HEK293T (cell line): ENCODE data around the gene ATP13A5.

Experiments used
- CTCF ChIA-PET: fragments of 350-600 bp; formaldehyde crosslinking; extraction: SDS; loops from one replicate; lab custom pipeline; 2021; ENCODE audit warnings: antibody characterized with exemption, inconsistent platforms; lab: Yijun Ruan, JAX
- POLR2A ChIA-PET: fragments of 350-600 bp; formaldehyde crosslinking; extraction: SDS; loops from one replicate; lab custom pipeline; 2020; ENCODE audit warnings: antibody characterized with exemption, inconsistent platforms; lab: Yijun Ruan, JAX
- DNase-seq: peaks from one replicate; pipeline ENCODE4 v3.0.0; 2012; ENCODE audit warnings: mixed read lengths; ENCODE audit errors: extremely low spot score
- ARNT ChIP-seq: fragments of 450-650 bp; IDR thresholded peaks from 2 replicates; pipeline ENCODE4 v1.6.1; 2017; ENCODE audit warnings: mild to moderate bottlenecking
- BHLHE40 ChIP-seq: fragments of 450-650 bp; IDR thresholded peaks from 2 replicates; pipeline ENCODE4 v1.6.1; 2016; ENCODE audit warnings: mild to moderate bottlenecking, moderate library complexity, borderline replicate concordance
- CTBP1 ChIP-seq: fragments of 450-650 bp; IDR thresholded peaks from 2 replicates; pipeline ENCODE4 v1.6.1; 2016; ENCODE audit warnings: borderline replicate concordance
- ELF4 ChIP-seq: fragments of 450-650 bp; IDR thresholded peaks from 2 replicates; pipeline ENCODE4 v1.6.1; 2017; ENCODE audit warnings: antibody characterized with exemption
- FOXA1 ChIP-seq: fragments of 450-650 bp; IDR thresholded peaks from 2 replicates; pipeline ENCODE4 v1.6.1; 2016; ENCODE audit warnings: mild to moderate bottlenecking
- FOXK2 ChIP-seq: fragments of 450-650 bp; IDR thresholded peaks from 2 replicates; pipeline ENCODE4 v1.6.1; 2016; ENCODE audit warnings: mild to moderate bottlenecking
- FOXM1 ChIP-seq: fragments of 450-650 bp; IDR thresholded peaks from 2 replicates; pipeline ENCODE4 v1.6.1; 2017; ENCODE audit warnings: mild to moderate bottlenecking, borderline replicate concordance
- HDGF ChIP-seq: fragments of 450-650 bp; IDR thresholded peaks from 2 replicates; pipeline ENCODE4 v1.6.1; 2017; ENCODE audit warnings: antibody characterized with exemption, borderline replicate concordance
- L3MBTL2 ChIP-seq: fragments of 450-650 bp; conservative IDR thresholded peaks from 2 replicates; pipeline ENCODE4 v1.6.1; 2016; ENCODE audit warnings: mild to moderate bottlenecking
- LEF1 ChIP-seq: fragments of 450-650 bp; IDR thresholded peaks from 2 replicates; pipeline ENCODE4 v1.6.1; 2017; ENCODE audit warnings: mild to moderate bottlenecking, borderline replicate concordance
- NFRKB ChIP-seq: fragments of 450-650 bp; IDR thresholded peaks from 2 replicates; pipeline ENCODE4 v1.6.1; 2016; ENCODE audit warnings: mild to moderate bottlenecking, moderate library complexity
- SP1 ChIP-seq: fragments of 450-650 bp; IDR thresholded peaks from 2 replicates; pipeline ENCODE4 v1.6.1; 2017
- SUZ12 ChIP-seq: fragments of 450-650 bp; IDR thresholded peaks from 2 replicates; pipeline ENCODE4 v1.6.1; 2016; ENCODE audit warnings: mild to moderate bottlenecking
- TARDBP ChIP-seq: fragments of 450-650 bp; IDR thresholded peaks from 2 replicates; pipeline ENCODE4 v1.6.1; 2016
- ZNF384 ChIP-seq: fragments of 450-650 bp; IDR thresholded peaks from 2 replicates; pipeline ENCODE4 v1.6.1; 2016
- TF ChIP-seq, protein P1 (sequence below): fragments of 450-650 bp; IDR thresholded peaks from 2 replicates; pipeline ENCODE4 v1.6.1; 2016

ATP13A5 gene

DNA sequence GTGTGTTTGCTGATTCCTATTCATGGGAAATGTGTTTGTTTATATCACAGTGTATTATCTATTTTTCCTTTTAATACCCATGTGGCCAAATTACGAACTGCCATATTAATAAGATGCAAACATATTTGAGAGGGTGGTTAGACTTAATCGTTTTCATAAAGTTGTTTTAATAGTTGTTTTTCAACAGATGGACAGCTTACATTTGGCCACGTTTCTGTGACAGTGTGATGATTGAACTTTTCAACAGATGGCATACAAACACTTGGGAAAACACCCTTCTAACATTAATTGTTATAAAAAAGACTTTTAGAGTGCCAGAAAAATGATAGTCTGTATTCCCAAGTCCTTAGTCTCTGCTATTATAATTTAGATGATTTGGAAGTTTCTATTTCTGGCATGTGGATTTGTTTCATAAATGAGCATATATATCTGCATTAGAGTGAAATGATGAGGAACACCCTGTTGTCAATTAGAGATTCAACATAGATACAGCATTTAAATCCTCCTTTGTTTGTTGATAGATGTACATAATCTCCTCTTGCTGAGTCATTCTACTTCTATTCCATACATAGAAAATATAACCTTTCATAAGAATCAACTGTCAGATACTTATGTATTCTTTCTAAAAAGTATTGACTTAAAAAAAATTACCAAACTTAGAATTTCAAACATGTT, 124.4 kb downstream of the ATP13A5 start:
- POLR2A ChIA-PET: no interaction called here

DNA sequence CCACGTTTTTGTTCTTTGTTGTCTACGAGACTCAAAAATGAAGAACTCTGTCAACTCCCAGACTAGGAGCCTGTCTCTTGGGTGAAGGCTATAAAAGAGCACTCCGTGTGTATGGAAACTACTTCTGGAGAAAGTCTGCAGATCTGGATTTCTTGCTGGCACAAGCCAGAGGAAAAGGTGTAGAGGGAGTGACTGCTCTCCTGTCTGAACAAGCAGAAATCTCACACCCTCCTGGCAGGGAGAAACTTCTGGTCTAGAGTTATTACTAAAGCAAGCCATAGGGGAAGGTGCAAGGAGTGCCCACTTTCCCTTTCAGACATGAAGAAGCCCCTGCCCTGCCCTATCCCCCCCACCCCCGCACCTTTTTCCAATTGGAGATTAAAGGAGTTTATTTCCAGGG, 128.1 kb downstream of the ATP13A5 start:
- DNase-seq: no peak

More for the DNA sequence above, 124.4 kb downstream of the ATP13A5 start:
- DNase-seq: no peak
- CTCF ChIA-PET: no interaction called here
- TF ChIP-seq FOXA1 (no peak), BHLHE40 (no peak), SP1 (no peak), FOXK2 (no peak), ZNF384 (no peak), ELF4 (no peak), TARDBP (no peak), CTBP1 (no peak)

DNA sequence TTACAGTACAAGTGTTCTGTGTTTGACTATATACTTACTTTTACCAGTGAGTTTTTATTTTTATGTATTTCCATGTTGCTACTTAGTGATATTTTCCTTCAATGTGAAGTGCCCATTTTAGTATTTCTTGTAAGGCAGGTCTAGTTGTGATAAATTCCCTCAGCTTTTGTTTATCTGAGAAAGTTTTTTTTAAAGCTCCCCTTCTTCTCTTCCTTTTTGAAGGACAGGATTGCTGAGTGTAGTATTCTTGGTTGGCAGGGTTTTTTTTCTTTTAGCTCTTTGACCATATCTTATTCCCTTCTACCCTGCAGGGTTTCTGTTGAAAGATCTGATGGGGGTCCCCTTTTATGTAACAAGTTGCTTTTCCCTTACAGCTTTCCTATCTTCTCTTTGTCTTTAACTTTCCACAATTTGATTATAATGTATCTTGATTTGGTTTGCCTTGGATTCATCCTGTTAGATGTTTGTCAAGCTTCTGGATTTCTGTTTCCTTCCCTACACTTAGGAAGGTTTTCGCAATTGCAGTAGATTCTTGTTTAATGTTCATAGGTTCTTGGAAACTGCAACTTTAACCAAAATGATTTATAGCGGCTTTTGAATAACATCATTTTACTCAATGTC, 129.6 kb downstream of the ATP13A5 start:
- TF ChIP-seq CTBP1 (no peak), ZNF384 (0 out of 2 replicates have a peak, but pooled peaks have one; percentile 18)
- DNase-seq: no peak
- CTCF ChIA-PET: no interaction called here
- POLR2A ChIA-PET: no interaction called here

More for the DNA sequence above, 128.1 kb downstream of the ATP13A5 start:
- ChIA-PET POLR2A (no interaction called here), CTCF (no interaction called here)
- TF ChIP-seq, protein P1, sequence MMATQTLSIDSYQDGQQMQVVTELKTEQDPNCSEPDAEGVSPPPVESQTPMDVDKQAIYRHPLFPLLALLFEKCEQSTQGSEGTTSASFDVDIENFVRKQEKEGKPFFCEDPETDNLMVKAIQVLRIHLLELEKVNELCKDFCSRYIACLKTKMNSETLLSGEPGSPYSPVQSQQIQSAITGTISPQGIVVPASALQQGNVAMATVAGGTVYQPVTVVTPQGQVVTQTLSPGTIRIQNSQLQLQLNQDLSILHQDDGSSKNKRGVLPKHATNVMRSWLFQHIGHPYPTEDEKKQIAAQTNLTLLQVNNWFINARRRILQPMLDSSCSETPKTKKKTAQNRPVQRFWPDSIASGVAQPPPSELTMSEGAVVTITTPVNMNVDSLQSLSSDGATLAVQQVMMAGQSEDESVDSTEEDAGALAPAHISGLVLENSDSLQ: no peak
- no peak for TF ChIP-seq ZNF384
- no peak for TF ChIP-seq BHLHE40
- TF ChIP-seq FOXM1: no peak
- no peak for TF ChIP-seq CTBP1
- TF ChIP-seq ARNT: no peak
- TF ChIP-seq SP1: no peak
- no peak for TF ChIP-seq FOXK2
- TF ChIP-seq HDGF: no peak
- no peak for TF ChIP-seq LEF1

DNA sequence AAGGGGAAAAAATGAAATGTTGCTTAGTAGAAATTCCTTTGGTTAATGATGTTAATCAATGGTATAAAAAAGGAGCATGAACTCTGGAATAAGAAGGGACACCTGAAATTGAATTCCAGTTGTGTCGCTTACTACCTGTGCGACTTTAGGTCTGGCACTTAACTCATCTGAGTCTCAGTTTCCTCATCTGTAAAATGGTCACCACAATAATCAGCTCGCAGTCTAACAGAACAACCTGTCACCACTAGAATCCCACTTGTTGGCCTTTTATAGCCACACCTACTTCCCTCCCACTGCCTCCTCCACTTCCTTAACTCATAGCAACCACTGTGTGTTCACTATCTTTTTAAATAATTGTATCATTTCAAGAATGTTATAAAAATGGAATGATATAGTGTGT, 135.0 kb downstream of the ATP13A5 start:
- POLR2A ChIA-PET: no interaction called here
- no peak for DNase-seq
- TF ChIP-seq NFRKB (no peak), FOXM1 (no peak), ARNT (no peak), ZNF384 (no peak), SUZ12 (no peak), TARDBP (no peak)
- CTCF ChIA-PET: no interaction called here

DNA sequence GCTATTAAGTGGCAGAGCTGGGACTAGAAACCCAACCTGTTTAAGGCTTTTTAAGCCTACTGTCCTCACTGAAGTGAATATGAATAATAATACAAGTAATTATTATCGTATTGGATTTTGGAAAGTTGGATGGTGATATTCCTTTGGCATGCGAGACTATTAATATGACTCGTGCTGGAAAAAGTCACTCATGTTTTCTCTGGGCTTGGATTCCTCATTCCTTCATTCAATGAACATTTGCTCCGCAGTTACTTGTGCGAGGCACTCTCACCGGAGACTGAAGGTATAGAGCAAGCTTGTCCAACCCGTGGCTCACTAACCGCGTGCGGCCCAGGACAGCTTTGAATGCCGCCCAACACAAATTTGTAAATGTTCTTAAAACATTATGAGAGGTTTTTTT, 136.8 kb downstream of the ATP13A5 start:
- POLR2A ChIA-PET: no interaction called here
- CTCF ChIA-PET: no interaction called here
- TF ChIP-seq HDGF (no peak), BHLHE40 (no peak), FOXK2 (no peak), L3MBTL2 (no peak; the same call in 1 of the 2 replicates), LEF1 (no peak), NFRKB (no peak), FOXA1 (no peak), CTBP1 (no peak), ARNT (no peak), TARDBP (no peak), ELF4 (no peak), ZNF384 (no peak), SUZ12 (no peak), FOXM1 (no peak), SP1 (no peak)
- TF ChIP-seq, protein P1: no peak
- no peak for DNase-seq

DNA sequence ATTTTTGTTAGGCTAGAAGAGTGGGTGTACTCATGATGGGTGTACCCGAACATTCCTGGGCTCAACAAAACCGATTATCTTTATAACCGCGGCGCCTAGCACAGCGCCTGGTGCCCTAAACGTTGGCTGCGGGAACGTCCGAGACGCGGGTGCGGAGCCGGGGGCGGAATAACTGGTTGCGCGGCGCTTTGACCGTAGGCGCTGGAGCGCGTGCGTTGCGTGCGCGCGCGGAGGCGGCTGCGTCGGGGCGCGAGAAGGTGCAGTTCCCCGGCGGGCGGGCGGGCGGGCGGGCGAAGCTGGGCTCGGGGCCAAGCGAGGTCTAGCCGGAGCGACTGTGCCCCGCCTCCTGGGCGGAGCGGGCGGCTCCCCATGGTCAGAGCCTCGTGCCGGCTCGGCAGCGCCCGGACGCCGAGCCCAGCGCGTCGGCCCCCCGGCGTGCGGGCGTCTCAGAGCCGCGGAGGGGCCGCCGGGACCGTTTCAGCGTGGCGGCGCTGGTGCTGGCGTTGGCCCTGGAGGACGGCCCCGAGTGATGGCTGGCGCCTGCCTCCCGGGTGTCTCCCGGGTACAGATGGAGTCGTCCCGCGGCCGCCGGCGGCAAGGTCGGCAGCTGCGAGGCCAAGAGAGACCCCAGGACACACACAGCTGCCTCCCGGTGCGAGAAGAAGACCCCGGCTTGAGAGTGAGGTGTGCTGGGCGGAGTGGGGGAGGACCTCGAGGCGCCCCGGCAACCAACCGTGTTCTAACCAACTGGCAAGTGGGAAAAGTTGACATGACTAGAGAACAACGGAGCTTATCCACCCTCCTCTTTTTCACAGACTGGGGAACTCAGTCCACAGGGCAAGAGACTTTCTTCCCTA, 137.5 kb downstream of the ATP13A5 start, which contains the start of gene PLAAT1:
TSS of gene PLAAT1 (plus strand) at position 373 of the 857 bp plus-strand sequence. CDS start 14,429 bp downstream, outside the sequence.
- CTCF ChIA-PET: no interaction called here
- POLR2A ChIA-PET: no interaction called here
- DNase-seq: peak; percentile 84
- TF ChIP-seq NFRKB (no peak), L3MBTL2 (peak; percentile 79)

DNA sequence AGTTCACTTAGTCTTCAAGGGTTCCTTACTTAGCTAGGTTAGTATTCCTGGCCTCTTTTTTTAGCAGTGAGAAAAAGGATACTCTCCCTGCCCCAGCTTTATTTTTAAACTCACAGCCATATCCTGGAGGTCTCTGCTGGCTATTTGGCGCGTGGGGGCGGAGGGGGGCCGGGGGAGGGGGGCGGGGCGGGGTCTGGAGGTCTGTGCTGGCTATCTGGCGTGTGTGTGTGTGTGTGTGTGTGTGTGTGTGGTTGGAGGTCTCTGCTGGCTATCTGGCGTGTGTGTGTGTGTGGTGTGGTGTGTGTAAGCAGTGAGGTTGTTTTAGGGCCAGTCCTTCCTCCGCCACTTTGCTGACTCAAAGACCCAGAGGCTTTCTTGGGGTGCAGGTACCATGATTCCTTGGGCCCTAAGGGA, 138.1 kb downstream of the ATP13A5 start:
- ChIA-PET POLR2A (no interaction called here), CTCF (no interaction called here)
- no peak for TF ChIP-seq TARDBP
- no peak for TF ChIP-seq FOXA1
- no peak for TF ChIP-seq SUZ12
- TF ChIP-seq, protein P1: no peak
- no peak for TF ChIP-seq CTBP1
- TF ChIP-seq FOXM1: no peak
- no peak for TF ChIP-seq NFRKB
- no peak for TF ChIP-seq ZNF384
- no peak for TF ChIP-seq SP1
- no peak for TF ChIP-seq HDGF
- TF ChIP-seq LEF1: no peak
- TF ChIP-seq BHLHE40: no peak
- no peak for TF ChIP-seq L3MBTL2
- TF ChIP-seq ARNT: no peak
- no peak for TF ChIP-seq FOXK2
- TF ChIP-seq ELF4: no peak
- DNase-seq: peak; percentile 8
